Mucosa of descending colon (tissue), 3 donors: ENCODE results near the gene HOXA9. TPM values are rescaled to one million over a fixed set of nuclear protein-coding genes. Genes with fewer than 3 reads are reported as not detected.

Experiments used
- ATAC-seq: fragments of 200-7000 bp; cut with Tn5 transposase; one replicate; pipeline ENCODE4 v1.9.1; 2020; ENCODE audit warnings: mild to moderate bottlenecking, moderate library complexity
- DNase-seq, 3 donors: peaks; one replicate each; pipeline ENCODE4 v3.0.0-alpha.2; 2020
- H3K36me3 ChIP-seq: fragments of 200-600 bp; one replicate; pipeline ENCODE4 v1.8.0; 2021; ENCODE audit warnings: low read depth, mild to moderate bottlenecking
- H3K4me1 ChIP-seq: fragments of 200-600 bp; one replicate; pipeline ENCODE4 v1.8.0; 2021; ENCODE audit warnings: low read depth, mild to moderate bottlenecking
- H3K4me3 ChIP-seq: fragments of 200-600 bp; one replicate; pipeline ENCODE4 v1.8.0; 2021; ENCODE audit warnings: mild to moderate bottlenecking
- H3K9me3 ChIP-seq: fragments of 200-600 bp; one replicate; pipeline ENCODE4 v1.8.0; 2021; ENCODE audit warnings: mild to moderate bottlenecking
- intact Hi-C, 2 donors: fragments of 100-400 bp; cut with DNase I in 1 of 2; cut with micrococcal nuclease in 1 of 2; formaldehyde crosslinking; loops; one replicate each; pipeline versions ENCODE4 v1.11.0 to v1.11.1; 2022; cut with DNase I, micrococcal nuclease
- total RNA-seq, 3 donors: library from RNA; stranded (reverse); fragmentation: NEBNext Ultra II Directional in 2 of 3; extraction: Animal tissue kit (Norgen Biotek cat#: 25700) in 2 of 3; gene quantifications; one replicate each; pipeline versions ENCODE4 v1.2.1 to v1.2.4, GENCODE V29; 2021 to 2023
- TF ChIP-seq, protein P1 (sequence below): fragments of 200-600 bp; IDR thresholded peaks from one replicate; pipeline ENCODE4 v1.8.0; 2022; ENCODE audit warnings: antibody characterized with exemption, mild to moderate bottlenecking
- donor health status: DM: no; HTN: no; CAD: no; lungs with moderate emphysema.
- donor health status: DM: no; HTN: no; CAD: no.
- donor health status: DM: no; HTN: yes; CAD: no.

The HOXA9 gene
- total RNA-seq, 3 donors from 2014 or later: 22.0 to 27.9 (median 25.0) TPM

- H3K9me3 ChIP-seq: no peaks in the 10 kb centered on the region
- intact Hi-C loops: no loop called here
- DNase-seq (no peak), ATAC-seq (no peak)
- peaks cover 55% of the 10 kb centered on the region for H3K4me1 ChIP-seq
- TF ChIP-seq, protein P1, sequence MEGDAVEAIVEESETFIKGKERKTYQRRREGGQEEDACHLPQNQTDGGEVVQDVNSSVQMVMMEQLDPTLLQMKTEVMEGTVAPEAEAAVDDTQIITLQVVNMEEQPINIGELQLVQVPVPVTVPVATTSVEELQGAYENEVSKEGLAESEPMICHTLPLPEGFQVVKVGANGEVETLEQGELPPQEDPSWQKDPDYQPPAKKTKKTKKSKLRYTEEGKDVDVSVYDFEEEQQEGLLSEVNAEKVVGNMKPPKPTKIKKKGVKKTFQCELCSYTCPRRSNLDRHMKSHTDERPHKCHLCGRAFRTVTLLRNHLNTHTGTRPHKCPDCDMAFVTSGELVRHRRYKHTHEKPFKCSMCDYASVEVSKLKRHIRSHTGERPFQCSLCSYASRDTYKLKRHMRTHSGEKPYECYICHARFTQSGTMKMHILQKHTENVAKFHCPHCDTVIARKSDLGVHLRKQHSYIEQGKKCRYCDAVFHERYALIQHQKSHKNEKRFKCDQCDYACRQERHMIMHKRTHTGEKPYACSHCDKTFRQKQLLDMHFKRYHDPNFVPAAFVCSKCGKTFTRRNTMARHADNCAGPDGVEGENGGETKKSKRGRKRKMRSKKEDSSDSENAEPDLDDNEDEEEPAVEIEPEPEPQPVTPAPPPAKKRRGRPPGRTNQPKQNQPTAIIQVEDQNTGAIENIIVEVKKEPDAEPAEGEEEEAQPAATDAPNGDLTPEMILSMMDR: no peak
- H3K4me3 ChIP-seq: no peak overlapping the region
- H3K36me3 ChIP-seq: no peaks in the 10 kb centered on the region
Measured at GRCh38 chr7:27126596-27127327, 38.6 kb downstream of the HOXA9 start.

DNA sequence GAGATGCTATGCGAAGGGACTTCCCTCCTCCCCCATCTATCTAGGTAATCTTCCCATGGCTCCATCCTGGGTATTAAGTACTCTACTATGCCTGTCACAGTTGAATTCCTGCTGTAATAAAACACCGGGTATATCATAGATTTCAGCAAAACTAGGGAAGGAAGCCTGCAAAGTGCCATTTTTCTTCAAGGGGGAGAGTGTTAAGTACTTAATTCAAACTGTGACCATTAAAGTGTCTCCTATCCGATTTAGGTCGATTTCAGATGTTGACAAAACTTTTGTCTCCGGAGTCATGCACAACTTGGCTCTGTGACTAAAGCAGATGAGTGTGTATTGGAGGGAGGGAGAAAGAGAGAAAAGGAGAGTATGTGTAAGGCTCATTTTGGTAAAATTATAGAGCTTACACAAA is 39.3 kb downstream of the HOXA9 start:
- H3K4me1 ChIP-seq: peaks cover 54% of the 10 kb centered on the region
- intact Hi-C loops: no loop called here

DNA sequence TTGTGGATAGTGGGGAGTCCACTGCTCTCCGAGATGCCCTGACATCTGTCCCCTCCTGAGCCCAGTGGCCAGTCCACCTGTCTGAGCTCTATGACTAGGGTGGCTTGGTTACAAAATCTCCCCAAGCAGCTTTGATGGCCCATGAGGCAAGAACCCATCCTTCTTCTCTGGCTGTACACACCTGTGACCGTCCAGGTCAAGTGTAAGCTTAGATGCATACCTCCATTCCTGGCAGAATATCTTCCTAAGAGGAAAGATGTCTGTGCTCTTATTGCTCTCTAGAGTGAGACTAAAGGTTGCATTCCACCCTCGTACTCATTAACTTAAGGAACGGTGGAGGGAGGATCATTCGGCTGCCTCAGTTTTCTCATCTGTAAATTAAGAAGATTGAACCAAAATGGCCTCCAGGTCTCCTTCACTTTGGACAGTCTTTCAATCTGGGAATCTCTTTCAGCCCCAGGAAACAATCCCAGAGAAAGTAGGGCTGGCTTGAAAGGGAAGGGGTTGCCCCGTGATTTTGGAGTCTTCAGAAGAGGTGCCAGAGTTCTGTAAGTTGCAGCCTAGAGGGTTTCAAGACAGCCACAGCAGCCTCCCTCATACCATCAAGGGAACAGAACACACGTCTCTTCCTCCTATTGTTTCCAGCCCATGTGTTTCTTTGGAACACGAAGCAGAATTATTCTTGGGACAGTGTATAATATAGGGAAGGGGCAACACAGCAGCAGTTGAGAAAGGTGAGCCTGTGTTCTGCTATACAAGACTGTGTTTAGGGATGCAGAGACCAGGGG is 40.2 kb downstream of the HOXA9 start:
- Histone ChIP-seq H3K4me3 (no peak overlapping the region), H3K4me1 (peaks cover 63% of the 10 kb centered on the region), H3K36me3 (no peaks in the 10 kb centered on the region), H3K9me3 (no peaks in the 10 kb centered on the region)
- intact Hi-C loops: no loop called here
- peak in 1 of 3 donors; percentile 27 for DNase-seq
- TF ChIP-seq, protein P1: no peak
- peak; percentile 12 for ATAC-seq

More for the DNA sequence above, 39.3 kb downstream of the HOXA9 start:
- TF ChIP-seq, protein P1: no peak
- ATAC-seq (no peak), DNase-seq (no peak)
- H3K9me3 ChIP-seq: no peaks in the 10 kb centered on the region
- H3K4me3 ChIP-seq: no peak overlapping the region
- no peaks in the 10 kb centered on the region for H3K36me3 ChIP-seq

GRCh38 chr7:27124096-27124901 is 41.0 kb downstream of the HOXA9 start:
- ATAC-seq (no peak), DNase-seq (peak; percentile 40 to 63 (median 60))
- H3K36me3 ChIP-seq: no peaks in the 10 kb centered on the region
- no peak overlapping the region for H3K4me3 ChIP-seq
- no peaks in the 10 kb centered on the region for H3K9me3 ChIP-seq
- H3K4me1 ChIP-seq: peaks cover 70% of the 10 kb centered on the region
- intact Hi-C loops: no loop called here
- TF ChIP-seq, protein P1: no peak

DNA sequence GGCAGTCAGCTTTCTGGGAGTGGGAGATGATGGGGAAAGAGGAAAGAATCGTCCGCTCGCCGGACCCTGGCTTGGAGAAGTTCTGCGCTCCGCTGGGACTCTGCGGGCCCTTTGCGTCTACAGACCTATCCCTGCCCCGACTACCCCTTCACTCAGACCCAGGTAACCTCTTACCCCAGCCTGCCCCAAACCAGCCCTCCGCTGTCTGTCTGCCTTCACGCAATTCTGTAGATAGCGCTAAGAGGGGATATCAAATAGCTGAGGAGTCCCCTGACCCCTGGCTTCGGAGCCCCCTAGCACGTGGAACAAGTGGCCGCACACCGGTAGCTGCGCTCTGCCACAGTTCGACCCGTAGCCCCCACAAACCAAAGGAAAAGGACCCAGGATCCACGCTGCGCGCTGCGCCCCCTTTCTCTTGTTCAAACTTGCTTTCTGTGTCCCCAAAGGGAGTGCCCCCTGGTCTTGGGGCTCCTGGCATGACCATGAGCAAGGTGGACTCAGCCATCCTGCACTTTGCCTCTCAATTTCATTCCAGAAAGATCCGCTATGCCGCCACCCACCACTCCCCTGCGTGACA is 41.8 kb downstream of the HOXA9 start:
- DNase-seq (peak in 1 of 3 donors; percentile 52), ATAC-seq (no peak)
- Histone ChIP-seq H3K9me3 (no peaks in the 10 kb centered on the region), H3K4me1 (peaks cover 77% of the 10 kb centered on the region), H3K36me3 (no peaks in the 10 kb centered on the region), H3K4me3 (no peak overlapping the region)
- intact Hi-C loops: no loop called here
- TF ChIP-seq, protein P1: no peak
